NCI-H2081 (cell line): Measurements from ENCODE around the gene OOSP3.
"Not testable (repeated sequence)": the region's sequence is repeated elsewhere in the genome, so short reads cannot be mapped to it uniquely, and the experiment has no call there.

ENCODE experiments used
- DNase-seq, 2 experiments: peaks; one replicate each; lab custom pipeline; 2025; lab: John Stamatoyannopoulos, UW

OOSP3 gene

GRCh38 chr11:59878575-59878974, at the start of gene OOSP3:
TSS of gene OOSP3 (plus strand) at chr11:59878782. CDS start at chr11:59878809, 27 bp downstream.
- DNase-seq: no peak

GRCh38 chr11:59829358-59829757, 49.2 kb upstream of the OOSP3 start:
- no peak for DNase-seq

- DNase-seq: no peak
Measured at GRCh38 chr11:59833602-59834001, 45.0 kb upstream of the OOSP3 start.

- no peak for DNase-seq
Measured at GRCh38 chr11:59839615-59840014, 39.0 kb upstream of the OOSP3 start.

- no peak for DNase-seq
Measured at GRCh38 chr11:59841514-59841913, 37.1 kb upstream of the OOSP3 start.

GRCh38 chr11:59842316-59842715, 36.3 kb upstream of the OOSP3 start:
- DNase-seq: no peak

GRCh38 chr11:59845399-59845798, 33.2 kb upstream of the OOSP3 start, which contains the start of gene CBLIF:
TSS of gene CBLIF (minus strand) at chr11:59845499. CDS start at chr11:59845453, 46 bp downstream.
- DNase-seq: no peak

GRCh38 chr11:59846556-59846955, 32.0 kb upstream of the OOSP3 start:
- DNase-seq: no peak

GRCh38 chr11:59847626-59848025, 31.0 kb upstream of the OOSP3 start:
- DNase-seq: no peak

- DNase-seq: not testable (repeated sequence)
Measured at GRCh38 chr11:59848439-59848838, 30.1 kb upstream of the OOSP3 start.

- DNase-seq: no peak
Measured at GRCh38 chr11:59849129-59849528, 29.5 kb upstream of the OOSP3 start.

GRCh38 chr11:59849551-59849950, 29.0 kb upstream of the OOSP3 start:
- not testable (repeated sequence) for DNase-seq

GRCh38 chr11:59851416-59851815, 27.2 kb upstream of the OOSP3 start:
- DNase-seq: not testable (repeated sequence)

- no peak for DNase-seq
Measured at GRCh38 chr11:59854871-59855270, 23.7 kb upstream of the OOSP3 start.

GRCh38 chr11:59857439-59858434, 20.8 kb upstream of the OOSP3 start:
- no peak for DNase-seq

GRCh38 chr11:59859673-59860072, 18.9 kb upstream of the OOSP3 start:
- no peak for DNase-seq

- no peak for DNase-seq
Measured at GRCh38 chr11:59862252-59862651, 16.3 kb upstream of the OOSP3 start.

GRCh38 chr11:59865031-59865430, 13.6 kb upstream of the OOSP3 start:
- DNase-seq: no peak

GRCh38 chr11:59866397-59866796, 12.2 kb upstream of the OOSP3 start, which contains the start of gene TCN1:
TSS of gene TCN1 (minus strand) at chr11:59866487. CDS start at chr11:59866470, 17 bp downstream.
- no peak for DNase-seq

- no peak for DNase-seq
Measured at GRCh38 chr11:59866836-59867235, 11.7 kb upstream of the OOSP3 start.

GRCh38 chr11:59867946-59868345, 10.6 kb upstream of the OOSP3 start:
- DNase-seq: no peak

- DNase-seq: no peak
Measured at GRCh38 chr11:59872076-59872475, 6.5 kb upstream of the OOSP3 start.

- no peak for DNase-seq
Measured at GRCh38 chr11:59875856-59876519, 2.6 kb upstream of the OOSP3 start.
